Transverse colon (tissue), 4 donors: ENCODE measurements around the gene ARHGAP24.

Experiments
- CTCF ChIP-seq, 5 experiments: fragments of 200-600 bp in 3 of 5; fragments of 450-650 bp in 2 of 5; sonication (generic) in 3 of 5; IDR thresholded peaks; 1 replicate in 2 of 5; 2 replicates in 3 of 5; pipeline ENCODE4 v1.5.1; 2016 to 2017; ENCODE audit warnings: antibody characterized with exemption in 5 of 5, inconsistent platforms in 3 of 5, mild to moderate bottlenecking in 2 of 5, moderate library complexity in 1 of 5
- EP300 ChIP-seq: sonication (generic); formaldehyde crosslinking; IDR thresholded peaks from one replicate; pipeline ENCODE4 v1.6.1; 2017; ENCODE audit warnings: antibody characterized with exemption, low read depth
- POLR2A ChIP-seq: fragments of 450-650 bp; IDR thresholded peaks from one replicate; pipeline ENCODE4 v1.6.1; 2016; ENCODE audit warnings: antibody characterized with exemption, mild to moderate bottlenecking, moderate library complexity
- POLR2AphosphoS5 ChIP-seq, 3 donors: sonication (generic); formaldehyde crosslinking; IDR thresholded peaks; one replicate each; pipeline ENCODE4 v1.6.1; 2016; ENCODE audit warnings: antibody characterized with exemption in 3 of 3

GRCh38 chr4:85613901-85614300, 139.0 kb downstream of the ARHGAP24 start:
- TF ChIP-seq CTCF (IDR thresholded peaks at IDR 0.05) = no peak
- TF ChIP-seq EP300 = no peak
- TF ChIP-seq POLR2AphosphoS5 (IDR thresholded peaks at IDR 0.05) = no peak
- no peak for TF ChIP-seq POLR2A
